OCI-LY1 (cell line): ENCODE data around the gene DRG1.

Source experiments
- CTCF ChIP-seq: fragments of 200-600 bp; sonication (generic), shearing (Covaris generic); IDR thresholded peaks from 2 replicates; pipeline ENCODE4 v1.5.1; 2017; ENCODE audit warnings: mild to moderate bottlenecking, antibody characterized with exemption, low read length, moderate library complexity, mixed read lengths
- EZH2 ChIP-seq: fragments of 200-600 bp; sonication (generic), shearing (Covaris generic); IDR thresholded peaks from 2 replicates; pipeline ENCODE4 v1.8.0; 2017; ENCODE audit warnings: borderline replicate concordance, mixed run types, mild to moderate bottlenecking, antibody characterized with exemption, low read length, moderate library complexity, mixed read lengths

GRCh38 chr22:31447337-31447736 lies 47.9 kb downstream of the DRG1 start:
- TF ChIP-seq CTCF: no peak
- TF ChIP-seq EZH2: no peak
